GM21367 (cell line): ENCODE measurements around the gene LDLRAD4.

ENCODE experiments used
- ATAC-seq: cut with Tn5 transposase; IDR thresholded peaks from one replicate; pipeline ENCODE4 v1.9.1; 2021; ENCODE audit not compliant: unreplicated experiment

The LDLRAD4 gene

DNA sequence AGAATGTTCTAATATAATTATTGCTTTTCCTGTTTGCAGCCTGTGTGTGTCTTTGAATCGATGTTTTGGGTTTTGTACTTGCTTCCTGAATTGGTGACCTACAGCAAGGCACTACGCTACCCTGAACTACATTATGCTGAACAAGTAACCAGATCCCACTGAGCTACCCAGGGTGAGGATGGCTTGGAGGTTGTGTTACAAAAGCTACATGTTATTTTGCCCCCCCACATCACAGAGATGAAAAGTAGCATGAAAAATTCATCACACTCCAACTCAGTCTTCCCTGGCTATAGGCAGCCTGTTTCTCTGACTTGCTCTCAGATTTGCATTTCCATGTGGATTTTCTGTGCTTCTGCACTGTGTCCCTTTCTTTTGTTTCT is 162.1 kb downstream of the LDLRAD4 start:
- ATAC-seq = no peak

DNA sequence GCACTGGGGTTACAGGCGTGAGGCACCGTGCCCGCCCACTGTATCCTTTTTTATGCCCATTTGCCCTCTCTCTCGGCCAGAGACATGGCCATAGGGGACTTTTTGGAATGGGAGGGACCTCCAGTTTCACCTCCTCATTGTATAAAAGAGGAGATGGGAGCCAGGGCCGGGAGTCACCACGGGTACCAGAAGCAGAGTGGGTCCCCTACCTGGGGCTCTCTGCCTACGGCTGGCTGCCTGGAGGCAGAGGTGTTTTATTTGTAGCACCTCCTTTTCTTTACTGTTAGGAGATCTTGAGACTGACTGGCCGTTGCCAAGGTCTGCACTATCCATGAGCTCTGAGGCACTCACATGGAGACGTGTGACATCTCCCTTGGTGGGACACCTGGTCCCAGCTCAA is 162.8 kb downstream of the LDLRAD4 start:
- ATAC-seq = no peak

DNA sequence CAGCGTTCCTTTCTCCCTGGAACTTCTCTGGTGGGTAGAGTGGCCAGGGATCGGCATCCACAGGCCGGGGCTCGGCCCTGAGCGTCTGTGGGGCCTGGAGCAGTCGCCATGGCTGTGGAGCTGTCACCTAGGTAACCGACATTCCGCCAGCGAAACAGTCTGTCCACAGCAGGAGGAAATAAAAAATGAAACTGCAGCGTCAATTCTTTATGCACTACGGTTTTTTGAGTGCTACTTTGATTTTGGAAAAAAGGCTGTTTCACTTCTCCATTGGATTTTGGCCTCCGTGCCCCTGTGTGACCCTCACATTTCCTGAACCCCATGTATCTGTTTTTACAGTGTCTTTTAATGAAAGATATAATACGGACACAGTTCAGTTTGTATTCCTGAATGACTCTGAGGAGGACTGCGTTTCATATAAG is 163.4 kb downstream of the LDLRAD4 start:
- no peak for ATAC-seq

DNA sequence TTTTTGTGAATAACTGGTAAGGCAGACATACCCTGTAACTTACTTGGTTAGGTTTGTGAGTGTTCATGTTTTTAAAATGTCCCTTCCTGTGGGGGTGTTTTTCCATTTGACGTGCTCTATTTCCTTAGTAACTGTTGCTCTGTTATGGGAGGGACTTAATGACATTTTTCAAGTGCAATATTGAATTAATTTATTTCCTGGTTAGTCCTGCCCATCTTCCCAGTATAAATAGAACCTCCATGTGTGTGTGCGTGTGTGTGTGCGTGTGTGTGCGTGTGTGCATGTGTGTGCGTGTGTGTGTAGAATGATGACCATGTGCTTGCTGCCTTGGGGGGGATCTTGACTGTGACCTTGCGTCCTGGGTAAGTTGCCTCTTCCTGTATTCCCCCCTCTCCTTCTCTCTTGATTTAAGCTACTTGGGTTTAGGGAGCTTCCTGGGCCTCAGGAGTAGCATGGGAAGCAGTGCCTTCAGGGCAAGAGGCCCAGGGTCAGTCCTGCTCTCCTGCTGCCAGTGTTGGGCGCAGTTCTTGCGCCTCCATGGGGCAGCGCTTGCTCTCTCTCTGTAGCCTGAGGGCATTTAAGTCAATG is 163.9 kb downstream of the LDLRAD4 start:
- no peak for ATAC-seq

DNA sequence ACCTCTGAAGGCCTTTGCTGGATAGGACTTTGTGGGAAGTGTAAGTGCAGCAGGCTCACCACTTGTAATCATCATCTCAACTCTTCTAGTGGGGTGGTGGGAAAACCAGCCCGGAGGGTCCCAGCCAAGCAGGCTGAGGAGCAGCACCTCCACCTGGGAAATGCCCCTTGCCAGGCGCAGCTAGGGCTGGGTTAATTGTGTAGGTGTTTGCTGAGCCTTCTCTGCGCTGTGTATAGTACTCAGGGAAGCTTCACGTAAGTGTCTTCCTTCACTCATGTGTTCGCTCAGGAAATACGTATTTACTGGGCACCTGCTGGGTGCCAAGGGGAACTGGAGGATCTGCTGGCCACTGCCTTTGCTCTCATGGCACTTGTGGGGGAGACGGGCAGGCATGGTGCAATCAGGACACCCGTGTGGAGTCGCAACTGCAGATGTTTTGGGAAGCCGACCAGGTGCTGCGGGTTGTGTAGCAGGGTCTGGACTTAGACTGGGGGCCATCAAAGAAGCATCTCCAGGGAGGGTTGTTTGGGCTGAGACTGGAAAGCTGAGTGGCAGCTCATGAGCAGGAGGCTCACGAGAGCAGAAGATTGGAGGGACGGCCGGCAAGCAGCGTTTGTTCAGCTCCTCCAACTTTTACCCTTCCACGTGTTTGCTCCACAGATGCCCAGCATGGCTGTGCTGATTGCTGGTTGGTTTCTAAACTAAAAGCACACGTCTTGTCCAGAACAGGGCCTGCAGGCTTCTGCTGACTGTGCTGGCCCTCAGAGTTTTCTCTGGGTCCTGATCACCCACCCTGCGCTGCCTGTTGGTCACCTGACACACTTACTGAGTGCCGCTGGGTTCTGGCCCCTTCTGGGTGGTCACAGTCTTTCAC is 164.6 kb downstream of the LDLRAD4 start:
- ATAC-seq = no peak

DNA sequence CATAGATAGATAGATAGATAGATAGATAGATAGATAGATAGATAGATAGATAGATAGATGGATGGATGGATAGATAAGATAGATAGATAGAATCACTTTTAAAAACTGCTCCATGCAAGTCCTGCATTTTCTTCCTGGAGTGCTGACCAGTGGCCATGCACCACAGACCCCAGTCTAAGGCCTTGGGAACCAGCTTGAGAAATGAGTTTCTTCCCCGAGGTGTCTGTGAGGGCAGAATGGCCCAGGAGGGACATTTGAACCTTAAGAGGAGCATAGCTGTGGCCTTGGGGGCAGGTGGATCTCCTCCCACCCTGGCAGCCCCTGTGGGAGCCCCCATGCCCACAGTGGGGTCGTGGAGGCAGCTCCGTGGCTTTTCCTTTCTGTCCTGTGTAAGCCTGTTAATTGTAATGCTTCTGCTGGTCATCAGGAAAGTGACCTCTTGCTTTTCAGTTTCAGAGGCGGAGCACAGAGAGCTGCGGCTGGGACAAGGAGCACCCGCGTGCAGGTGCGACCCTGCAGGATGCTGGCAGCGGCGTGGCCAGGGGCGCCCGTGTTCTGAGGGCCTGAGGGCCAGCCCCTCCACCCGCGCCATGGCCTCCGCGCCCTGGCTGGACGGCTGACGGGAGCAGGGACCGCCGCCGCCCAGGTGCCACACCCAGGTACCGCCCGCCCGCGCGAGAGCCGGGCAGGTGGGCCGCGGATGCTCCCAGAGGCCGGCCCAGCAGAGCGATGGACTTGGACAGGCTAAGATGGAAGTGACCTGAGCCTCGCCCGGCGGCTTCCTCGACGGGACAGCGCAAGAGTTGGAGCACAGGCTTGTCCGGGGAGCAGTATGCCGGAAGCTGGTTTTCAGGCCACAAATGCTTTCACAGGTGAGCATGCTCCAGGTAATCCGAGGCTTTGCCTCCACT is 168.6 kb downstream of the LDLRAD4 start:
- no peak for ATAC-seq

DNA sequence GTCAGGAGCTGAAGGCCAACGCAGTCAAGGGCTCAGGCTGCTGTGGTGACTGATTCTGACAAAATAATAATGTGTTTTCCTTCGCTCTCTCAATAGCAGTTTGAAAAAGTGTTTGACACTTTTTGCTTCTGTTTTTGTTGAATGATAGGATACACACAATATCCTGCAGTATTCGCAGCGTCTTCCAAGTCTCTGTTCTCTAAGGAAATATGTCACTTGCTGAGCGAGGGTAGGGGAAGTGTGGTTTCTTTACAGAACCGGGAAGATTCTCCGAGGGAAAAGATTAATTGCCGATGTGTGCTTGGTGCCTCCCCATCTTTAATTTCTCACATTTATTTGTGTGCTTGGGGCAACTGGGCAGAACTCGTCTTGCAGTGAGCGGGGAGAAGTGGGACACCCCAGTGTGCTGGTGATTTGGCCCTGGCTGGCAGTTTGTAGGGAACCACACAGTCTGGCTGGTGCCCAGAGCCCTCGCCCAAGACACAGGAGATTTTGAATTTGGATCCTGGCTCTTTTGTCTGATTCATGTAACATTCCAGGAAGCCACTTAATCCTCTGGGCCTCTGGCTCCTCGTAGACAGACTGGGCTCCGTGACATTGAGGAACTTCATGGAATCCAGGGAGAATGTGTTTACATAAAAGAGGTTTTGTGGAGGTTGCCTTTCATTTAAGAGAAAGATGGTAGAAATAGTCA is 169.4 kb downstream of the LDLRAD4 start:
- no peak for ATAC-seq

DNA sequence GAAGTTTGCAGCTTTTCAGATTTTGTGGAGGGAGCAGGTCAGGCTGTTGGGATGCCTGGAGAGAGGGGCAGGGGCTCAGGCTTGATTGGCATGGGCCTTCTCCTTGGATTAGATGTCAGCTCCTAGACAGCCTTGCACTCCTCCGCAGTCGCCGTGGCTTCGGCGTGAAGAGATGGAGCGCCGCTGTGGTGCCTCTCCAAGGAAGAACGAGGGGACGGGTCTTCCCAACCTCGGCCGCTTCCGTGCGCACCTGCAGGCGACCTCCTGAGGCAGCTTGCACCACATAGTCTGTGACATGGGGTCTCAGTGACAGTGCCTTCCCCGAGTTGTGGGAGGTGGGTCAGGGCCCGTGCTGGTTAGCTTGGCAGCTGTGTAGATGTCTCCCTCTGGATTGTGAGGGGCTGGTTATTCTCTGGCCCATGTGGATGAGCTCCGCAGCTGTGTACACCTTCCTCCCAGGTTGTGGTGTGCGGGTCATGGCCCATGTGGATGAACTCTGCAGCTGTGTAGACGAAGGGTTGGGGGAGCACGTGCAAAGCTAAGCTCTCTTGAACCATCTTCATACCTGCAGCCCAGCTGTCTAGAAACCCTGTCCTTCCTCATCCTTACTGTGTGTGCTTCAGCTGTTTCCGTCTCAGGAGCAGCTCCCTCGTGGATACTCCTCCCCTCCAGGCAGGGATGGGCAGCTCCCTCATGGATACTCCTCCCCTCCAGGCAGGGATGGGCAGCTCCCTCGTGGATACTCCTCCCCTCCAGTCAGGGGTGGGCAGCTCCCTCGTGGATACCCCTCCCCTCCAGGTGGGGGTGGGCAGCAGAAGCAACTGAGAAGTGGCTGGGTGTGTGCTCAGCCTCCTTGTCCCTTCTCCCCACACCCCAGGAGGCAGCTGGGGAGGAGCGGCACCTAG is 170.3 kb downstream of the LDLRAD4 start:
- ATAC-seq = no peak

DNA sequence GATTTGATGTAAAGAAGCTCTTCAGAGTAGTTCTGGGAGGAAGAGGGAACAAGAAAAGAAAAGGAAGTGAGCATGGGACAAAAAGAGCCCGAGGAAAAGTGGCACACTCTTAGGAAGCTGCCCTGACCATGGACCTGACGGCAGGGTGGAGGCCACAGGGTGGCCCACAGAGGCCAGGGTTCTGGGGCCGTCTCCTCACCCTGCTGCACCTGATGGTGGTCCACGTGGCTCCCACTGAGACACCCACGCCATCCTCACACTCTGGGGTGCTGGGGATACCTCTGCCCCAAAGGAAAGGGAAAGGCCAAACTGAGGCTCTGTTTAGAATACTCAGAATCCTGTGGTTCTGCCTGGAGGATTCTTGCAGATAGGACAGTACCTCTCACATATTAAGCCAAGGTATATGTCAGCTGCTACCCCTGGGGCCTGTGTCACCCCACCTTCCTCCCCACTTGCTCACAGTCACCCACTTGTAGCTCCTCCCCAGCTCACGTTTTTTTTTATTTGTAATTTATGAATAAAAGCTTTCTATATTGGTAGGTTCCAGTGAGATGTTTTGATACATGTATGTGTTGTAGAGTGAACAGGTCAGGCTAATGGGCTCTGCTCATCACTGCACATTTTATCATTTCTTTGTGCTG is 171.1 kb downstream of the LDLRAD4 start:
- no peak for ATAC-seq

DNA sequence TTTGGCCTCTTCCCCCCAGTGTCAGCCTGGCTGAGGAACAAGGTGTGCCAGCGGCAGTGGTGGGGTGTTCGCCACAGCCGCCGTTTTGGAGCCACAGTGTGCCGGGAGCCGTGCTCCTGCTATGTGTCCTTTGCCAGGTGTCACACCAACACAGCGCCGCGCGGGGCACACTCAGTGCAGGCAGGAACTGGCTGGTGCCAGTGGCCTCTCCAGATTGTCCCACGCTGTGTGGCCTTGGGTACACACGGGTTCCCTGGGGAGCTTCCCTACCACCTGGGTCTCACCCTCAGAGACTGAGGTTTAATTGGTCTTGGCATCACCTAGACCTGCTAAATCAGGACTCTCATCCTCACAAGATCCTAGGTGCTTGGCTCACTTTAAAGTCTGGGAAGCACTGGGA is 171.6 kb downstream of the LDLRAD4 start:
- no peak for ATAC-seq

DNA sequence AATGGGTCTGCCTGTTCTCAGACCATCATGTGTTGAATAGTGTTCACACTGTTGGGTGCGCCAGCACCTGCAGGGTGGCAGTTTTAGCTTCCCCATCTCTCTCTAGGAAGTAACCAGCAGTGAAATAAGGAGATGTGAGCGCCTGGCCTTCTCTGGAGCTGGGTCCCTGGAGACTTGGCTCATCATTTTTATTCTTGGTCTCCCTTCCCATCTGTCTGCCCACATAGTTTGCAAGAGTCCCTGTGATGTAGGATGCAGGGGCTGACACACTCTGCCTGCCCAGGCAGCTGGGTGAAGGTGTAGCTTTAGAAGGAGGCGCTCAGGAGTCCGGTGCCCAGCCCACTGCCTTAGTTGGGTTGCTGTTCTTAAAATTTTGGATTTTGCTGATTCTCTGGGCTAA is 172.2 kb downstream of the LDLRAD4 start:
- ATAC-seq = no peak

DNA sequence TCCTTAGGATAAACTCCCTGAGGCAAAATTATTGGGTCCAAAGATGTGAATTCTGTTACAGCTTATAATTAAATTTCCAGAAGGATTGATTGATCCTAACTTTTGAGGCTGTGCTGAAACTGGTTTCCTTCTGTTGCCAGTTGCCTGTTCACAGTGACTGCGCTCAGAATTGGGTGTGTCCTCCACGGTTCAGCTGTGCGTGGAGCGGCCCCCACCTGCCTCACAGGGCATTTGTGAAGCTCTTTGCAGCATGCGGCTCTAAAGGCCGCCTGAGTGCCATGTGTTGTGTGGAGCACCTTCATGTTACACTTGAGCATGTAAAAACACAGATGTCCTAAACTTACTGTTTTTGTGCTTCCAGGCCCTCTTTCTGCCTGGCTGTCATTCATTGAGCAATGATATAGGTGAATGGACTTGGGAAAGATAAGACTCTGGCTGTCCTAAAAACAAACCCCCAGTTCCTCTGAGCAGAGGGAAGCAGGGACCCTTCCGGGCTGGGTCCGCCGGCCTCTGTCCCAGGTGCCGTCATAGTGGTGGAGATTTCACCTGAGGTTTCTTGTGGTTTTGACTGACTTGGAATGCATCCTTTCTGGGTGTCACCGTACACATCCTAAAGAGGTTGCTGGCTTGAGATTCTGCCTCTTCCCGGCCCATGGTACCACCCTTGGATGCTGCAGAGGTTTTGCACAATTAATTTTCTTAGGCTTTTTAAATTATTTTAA is 173.6 kb downstream of the LDLRAD4 start:
- no peak for ATAC-seq

DNA sequence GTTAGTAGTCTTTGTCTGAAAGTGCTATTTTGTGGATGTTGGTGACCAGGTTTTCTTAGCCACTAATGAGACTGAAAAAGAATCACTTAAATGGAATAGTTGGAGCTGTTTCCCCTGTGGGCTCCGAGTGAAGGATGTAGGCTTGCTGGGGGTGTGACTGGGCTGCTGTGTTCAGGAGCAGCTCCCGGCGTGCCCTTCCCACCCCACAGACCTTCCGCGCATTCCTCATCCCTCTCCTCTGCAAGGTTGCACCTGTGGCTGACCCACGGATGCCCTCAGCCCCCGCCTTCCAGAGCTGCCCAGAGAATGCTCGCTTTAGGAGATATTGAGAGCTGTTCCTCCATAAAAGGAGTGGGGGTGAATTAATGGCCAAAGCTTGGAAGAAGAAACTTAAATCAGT is 174.3 kb downstream of the LDLRAD4 start:
- ATAC-seq = no peak

DNA sequence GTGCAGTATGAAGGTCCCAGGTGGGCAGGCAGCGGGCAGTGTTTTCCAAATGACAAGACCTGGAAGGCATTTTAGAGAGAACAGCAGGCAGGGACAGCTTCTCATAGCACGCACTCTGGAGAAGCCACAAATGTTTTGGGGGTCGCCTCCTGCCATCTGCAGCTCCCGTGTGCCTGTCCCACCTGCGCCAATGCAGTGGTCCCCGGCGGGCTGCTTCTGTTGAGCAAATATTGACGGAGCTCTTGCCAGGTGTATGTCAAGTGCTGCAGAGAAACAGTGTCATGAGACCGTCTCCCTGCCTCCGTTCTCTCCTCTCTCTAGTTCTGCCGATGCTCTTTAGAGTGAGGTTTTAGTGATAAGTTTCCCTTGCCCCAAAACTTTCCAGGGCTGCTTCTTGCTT is 174.8 kb downstream of the LDLRAD4 start:
- no peak for ATAC-seq

DNA sequence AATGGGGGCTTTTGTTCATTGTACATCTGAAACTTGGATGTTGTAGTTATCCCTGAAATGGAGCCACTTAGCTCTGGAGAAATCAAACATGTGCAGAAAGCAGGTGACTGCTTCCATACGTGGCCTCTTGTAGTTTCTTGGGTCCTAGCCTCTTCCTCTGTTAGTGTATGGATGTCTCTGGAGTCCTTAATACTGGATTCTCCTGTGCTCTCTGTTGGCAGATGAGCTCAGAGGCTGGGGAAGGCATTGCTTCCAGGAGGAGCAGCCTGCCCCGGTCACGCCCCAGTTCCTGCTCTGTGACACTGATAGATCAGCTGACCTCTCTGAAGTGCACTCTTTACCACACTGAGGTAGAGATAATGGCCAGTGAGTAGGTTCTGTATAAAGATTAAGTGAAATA is 176.2 kb downstream of the LDLRAD4 start:
- ATAC-seq = no peak

DNA sequence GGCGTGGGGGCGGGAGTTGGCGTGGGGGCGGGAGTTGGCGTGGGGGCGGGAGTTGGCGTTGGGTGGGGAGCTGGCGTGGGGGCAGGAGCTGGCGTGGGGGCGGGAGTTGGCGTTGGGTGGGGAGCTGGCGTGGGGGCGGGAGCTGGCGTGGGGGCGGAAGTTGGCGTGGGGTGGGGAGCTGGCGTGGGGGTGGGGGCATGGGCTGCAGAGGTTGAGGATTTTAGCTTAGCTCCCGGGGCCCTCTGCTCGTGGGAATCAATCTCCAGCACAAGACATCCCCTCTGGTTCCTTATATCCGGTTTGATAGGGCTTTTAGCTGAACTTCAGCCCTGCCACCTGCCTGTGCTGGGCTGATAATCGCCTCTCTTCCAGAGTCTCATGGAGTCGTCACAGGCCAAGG is 177.0 kb downstream of the LDLRAD4 start:
- no peak for ATAC-seq

DNA sequence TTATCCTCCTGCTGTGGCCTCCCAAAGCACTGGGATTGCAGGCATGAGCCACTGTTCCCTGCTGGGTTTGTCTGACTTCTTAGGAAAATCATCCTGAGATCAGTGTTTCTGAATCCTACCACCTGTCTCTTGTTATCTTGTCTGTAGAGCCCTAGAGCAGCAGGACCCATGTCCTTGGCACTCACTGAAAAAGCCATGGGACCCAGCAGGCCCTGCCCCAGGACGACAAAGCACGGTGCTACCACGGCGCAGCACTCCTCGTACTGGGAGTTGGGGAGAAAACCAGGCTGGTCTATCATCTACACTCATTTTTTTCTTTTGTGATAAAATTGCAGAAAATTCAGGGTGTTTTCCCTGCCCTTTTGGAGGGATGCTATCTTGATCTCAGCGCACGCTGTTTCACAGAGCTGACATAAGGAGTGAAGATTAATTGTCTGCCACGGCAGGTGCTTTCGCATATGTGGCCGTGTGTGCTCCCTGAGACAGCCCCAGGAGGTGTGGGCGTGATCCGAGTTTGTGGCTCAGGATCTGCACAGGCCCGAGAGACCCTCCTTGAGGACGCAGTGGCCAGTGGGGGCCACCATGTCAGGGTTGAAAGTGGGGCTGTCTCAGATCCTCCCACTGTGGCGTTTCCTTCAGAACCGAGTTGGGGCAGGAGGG is 179.1 kb downstream of the LDLRAD4 start:
- ATAC-seq = no peak

DNA sequence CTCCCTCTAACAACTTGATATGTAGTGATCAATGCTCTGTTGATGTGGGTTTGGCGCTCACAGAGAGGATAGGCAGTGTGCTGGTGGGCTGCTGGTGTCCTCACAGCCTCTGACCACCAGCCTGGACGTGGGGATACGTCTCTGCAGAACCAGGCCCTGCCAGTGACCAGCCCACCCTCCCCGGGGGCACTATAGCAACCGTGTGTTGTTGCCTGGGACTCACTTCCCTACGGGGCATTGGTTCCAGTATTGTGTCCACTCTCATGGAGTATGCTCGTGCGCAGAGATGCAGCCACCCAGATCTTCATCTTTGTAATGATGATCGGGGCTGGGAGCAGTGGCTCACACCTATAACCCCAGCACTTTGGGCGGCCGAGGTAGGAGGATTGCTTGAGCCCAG is 180.1 kb downstream of the LDLRAD4 start:
- ATAC-seq = no peak
